ENCODE data around the gene CCDC80. TPM values are rescaled to one million over a fixed set of nuclear protein-coding genes. Genes with fewer than 3 reads are reported as not detected.

Gene CCDC80
- total and polyA plus RNA-seq, 4 donors: 64.5 to 1,615 (median 170) TPM

GRCh38 chr3:112685956-112686799 lies 45.2 kb upstream of the CCDC80 start:
- no peak for ATAC-seq (ENCODE audit: low FRiP score)
- no peaks in the 10 kb centered on the region for H3K27me3 ChIP-seq (ENCODE audit: control insufficient read depth in 1 of 2, insufficient read depth in 2 of 2, low read length in 1 of 2)
- H3K4me1 ChIP-seq (ENCODE audit: control insufficient read depth in 1 of 2, insufficient read depth in 2 of 2, low read length in 2 of 2): peaks cover 0 to 1% of the 10 kb centered on the region in 2 donors
- no peaks in the 10 kb centered on the region for H3K36me3 ChIP-seq (ENCODE audit: control insufficient read depth in 1 of 2, insufficient read depth in 2 of 2, low read length in 1 of 2)
- H3K9me3 ChIP-seq (ENCODE audit: control insufficient read depth, low read length): no peaks in the 10 kb centered on the region
- 75 to 81% methylated on average over 5 of the region's 5 CpGs for WGBS, 2 donors
- H3K27ac ChIP-seq (ENCODE audit: low read depth in 1 of 2, low read length in 2 of 2): no peak overlapping the region
- intact Hi-C loops (cut with DNase I): loop anchor here in 1 of 2 donors (5.0 kb wide), 1 partner anchor 44 kb away; the partner anchor contains the start of gene CCDC80
- H3K4me3 ChIP-seq (ENCODE audit: low read length in 2 of 2): no peak overlapping the region
- no peak for DNase-seq

GRCh38 chr3:112685420-112685819 lies 44.5 kb upstream of the CCDC80 start:
- Histone ChIP-seq H3K27me3 (ENCODE audit: control insufficient read depth in 1 of 2, insufficient read depth in 2 of 2, low read length in 1 of 2) (no peaks in the 10 kb centered on the region), H3K9me3 (ENCODE audit: control insufficient read depth, low read length) (no peaks in the 10 kb centered on the region), H3K36me3 (ENCODE audit: control insufficient read depth in 1 of 2, insufficient read depth in 2 of 2, low read length in 1 of 2) (no peaks in the 10 kb centered on the region), H3K4me1 (ENCODE audit: control insufficient read depth in 1 of 2, insufficient read depth in 2 of 2, low read length in 2 of 2) (no peaks in the 10 kb centered on the region), H3K4me3 (ENCODE audit: low read length in 2 of 2) (no peak overlapping the region), H3K27ac (ENCODE audit: low read depth in 1 of 2, low read length in 2 of 2) (no peak overlapping the region)
- DNase-seq: no peak
- intact Hi-C loops (cut with DNase I): loop anchor here in 1 of 2 donors (5.0 kb wide), 1 partner anchor 43 kb away; the partner anchor contains the start of gene CCDC80
- 69 to 76% methylated on average over 7 of the region's 7 CpGs for WGBS, 2 donors
- ATAC-seq (ENCODE audit: low FRiP score): no peak

- 89 to 91% methylated on average over 5 of the region's 5 CpGs for WGBS, 2 donors
- Histone ChIP-seq H3K27me3 (ENCODE audit: control insufficient read depth in 1 of 2, insufficient read depth in 2 of 2, low read length in 1 of 2) (no peaks in the 10 kb centered on the region), H3K36me3 (ENCODE audit: control insufficient read depth in 1 of 2, insufficient read depth in 2 of 2, low read length in 1 of 2) (no peaks in the 10 kb centered on the region), H3K27ac (ENCODE audit: low read depth in 1 of 2, low read length in 2 of 2) (no peak overlapping the region), H3K9me3 (ENCODE audit: control insufficient read depth, low read length) (no peaks in the 10 kb centered on the region), H3K4me3 (ENCODE audit: low read length in 2 of 2) (no peak overlapping the region), H3K4me1 (ENCODE audit: control insufficient read depth in 1 of 2, insufficient read depth in 2 of 2, low read length in 2 of 2) (no peaks in the 10 kb centered on the region)
- ATAC-seq (ENCODE audit: low FRiP score) (no peak), DNase-seq (no peak)
- intact Hi-C loops (cut with DNase I): no loop called here
Observed at GRCh38 chr3:112682361-112682760, 41.4 kb upstream of the CCDC80 start.

- Histone ChIP-seq H3K36me3 (ENCODE audit: control insufficient read depth in 1 of 2, insufficient read depth in 2 of 2, low read length in 1 of 2) (no peaks in the 10 kb centered on the region), H3K27me3 (ENCODE audit: control insufficient read depth in 1 of 2, insufficient read depth in 2 of 2, low read length in 1 of 2) (no peaks in the 10 kb centered on the region), H3K27ac (ENCODE audit: low read depth in 1 of 2, low read length in 2 of 2) (no peak overlapping the region), H3K4me3 (ENCODE audit: low read length in 2 of 2) (no peak overlapping the region), H3K9me3 (ENCODE audit: control insufficient read depth, low read length) (no peaks in the 10 kb centered on the region), H3K4me1 (ENCODE audit: control insufficient read depth in 1 of 2, insufficient read depth in 2 of 2, low read length in 2 of 2) (no peaks in the 10 kb centered on the region)
- WGBS, 2 donors: 59 to 60% methylated on average over 2 of the region's 2 CpGs
- ATAC-seq (ENCODE audit: low FRiP score): no peak
- intact Hi-C loops (cut with DNase I): no loop called here
- no peak for DNase-seq
Observed at GRCh38 chr3:112681822-112682325, 40.9 kb upstream of the CCDC80 start.

- H3K27ac ChIP-seq (ENCODE audit: low read depth in 1 of 2, low read length in 2 of 2): no peak overlapping the region
Observed at GRCh38 chr3:112676659-112677234, 35.8 kb upstream of the CCDC80 start.

GRCh38 chr3:112675943-112676535 lies 35.1 kb upstream of the CCDC80 start:
- no peak for ATAC-seq (ENCODE audit: low FRiP score)
- H3K27me3 ChIP-seq (ENCODE audit: control insufficient read depth in 1 of 2, insufficient read depth in 2 of 2, low read length in 1 of 2): no peaks in the 10 kb centered on the region
- intact Hi-C loops (cut with DNase I): no loop called here
- H3K27ac ChIP-seq (ENCODE audit: low read depth in 1 of 2, low read length in 2 of 2): no peak overlapping the region
- H3K4me3 ChIP-seq (ENCODE audit: low read length in 2 of 2): no peak overlapping the region
- WGBS, 2 donors: 94% methylated on average over 4 of the region's 4 CpGs
- H3K9me3 ChIP-seq (ENCODE audit: control insufficient read depth, low read length): no peaks in the 10 kb centered on the region
- no peaks in the 10 kb centered on the region for H3K36me3 ChIP-seq (ENCODE audit: control insufficient read depth in 1 of 2, insufficient read depth in 2 of 2, low read length in 1 of 2)
- DNase-seq: no peak
- no peaks in the 10 kb centered on the region for H3K4me1 ChIP-seq (ENCODE audit: control insufficient read depth in 1 of 2, insufficient read depth in 2 of 2, low read length in 2 of 2)

More at GRCh38 chr3:112676659-112677234, 35.8 kb upstream of the CCDC80 start:
- H3K27me3 ChIP-seq (ENCODE audit: control insufficient read depth in 1 of 2, insufficient read depth in 2 of 2, low read length in 1 of 2): no peaks in the 10 kb centered on the region
- H3K4me1 ChIP-seq (ENCODE audit: control insufficient read depth in 1 of 2, insufficient read depth in 2 of 2, low read length in 2 of 2): no peaks in the 10 kb centered on the region
- H3K9me3 ChIP-seq (ENCODE audit: control insufficient read depth, low read length): no peaks in the 10 kb centered on the region
- 7 to 8% methylated on average over 6 of the region's 6 CpGs for WGBS, 2 donors
- no peak overlapping the region for H3K4me3 ChIP-seq (ENCODE audit: low read length in 2 of 2)
- no peaks in the 10 kb centered on the region for H3K36me3 ChIP-seq (ENCODE audit: control insufficient read depth in 1 of 2, insufficient read depth in 2 of 2, low read length in 1 of 2)
- intact Hi-C loops (cut with DNase I): no loop called here
- peak; percentile 88 for ATAC-seq (ENCODE audit: low FRiP score)
- DNase-seq: peak in 1 of 2 donors; percentile 87

- H3K27ac ChIP-seq (ENCODE audit: low read depth in 1 of 2, low read length in 2 of 2): no peak overlapping the region
- no peaks in the 10 kb centered on the region for H3K36me3 ChIP-seq (ENCODE audit: control insufficient read depth in 1 of 2, insufficient read depth in 2 of 2, low read length in 1 of 2)
- ATAC-seq (ENCODE audit: low FRiP score): no peak
Observed at GRCh38 chr3:112675349-112675748, 34.4 kb upstream of the CCDC80 start.

GRCh38 chr3:112672716-112673541 lies 32.0 kb upstream of the CCDC80 start:
- H3K36me3 ChIP-seq (ENCODE audit: control insufficient read depth in 1 of 2, insufficient read depth in 2 of 2, low read length in 1 of 2): no peaks in the 10 kb centered on the region
- H3K9me3 ChIP-seq (ENCODE audit: control insufficient read depth, low read length): no peaks in the 10 kb centered on the region
- no peak overlapping the region for H3K4me3 ChIP-seq (ENCODE audit: low read length in 2 of 2)
- DNase-seq: no peak
- ATAC-seq (ENCODE audit: low FRiP score): no peak
- no peaks in the 10 kb centered on the region for H3K27me3 ChIP-seq (ENCODE audit: control insufficient read depth in 1 of 2, insufficient read depth in 2 of 2, low read length in 1 of 2)
- 77 to 87% methylated on average over 5 of the region's 5 CpGs for WGBS, 2 donors
- intact Hi-C loops (cut with DNase I): no loop called here
- no peaks in the 10 kb centered on the region for H3K4me1 ChIP-seq (ENCODE audit: control insufficient read depth in 1 of 2, insufficient read depth in 2 of 2, low read length in 2 of 2)
- H3K27ac ChIP-seq (ENCODE audit: low read depth in 1 of 2, low read length in 2 of 2): no peak overlapping the region

More at GRCh38 chr3:112675349-112675748, 34.4 kb upstream of the CCDC80 start:
- no peak for DNase-seq
- Histone ChIP-seq H3K4me1 (ENCODE audit: control insufficient read depth in 1 of 2, insufficient read depth in 2 of 2, low read length in 2 of 2) (no peaks in the 10 kb centered on the region), H3K4me3 (ENCODE audit: low read length in 2 of 2) (no peak overlapping the region), H3K27me3 (ENCODE audit: control insufficient read depth in 1 of 2, insufficient read depth in 2 of 2, low read length in 1 of 2) (no peaks in the 10 kb centered on the region), H3K9me3 (ENCODE audit: control insufficient read depth, low read length) (no peaks in the 10 kb centered on the region)
- intact Hi-C loops (cut with DNase I): no loop called here
- 62 to 80% methylated on average over 6 of the region's 6 CpGs for WGBS, 2 donors
